Kidney epithelial cell (primary cell): ENCODE results near the gene ABCC6. TPM values are rescaled to one million over a fixed set of nuclear protein-coding genes. Genes with fewer than 3 reads are reported as not detected.

ENCODE experiments used
- DNase-seq: peaks from one replicate; pipeline ENCODE4 v3.0.0-alpha.2; 2010; ENCODE audit warnings: low read depth
- H3K27me3 ChIP-seq: 2 replicates; pipeline ENCODE4 v1.6.0; 2011; ENCODE audit warnings: low read length; ENCODE audit not compliant: control insufficient read depth, insufficient read depth
- H3K36me3 ChIP-seq: 2 replicates; pipeline ENCODE4 v1.5.1; 2011; ENCODE audit warnings: low read length; ENCODE audit not compliant: control insufficient read depth, insufficient read depth
- H3K4me3 ChIP-seq: 2 replicates; pipeline ENCODE4 v1.5.1; 2011; ENCODE audit warnings: low read depth, mild to moderate bottlenecking, control low read depth, low read length
- CTCF ChIP-seq: IDR thresholded peaks from 2 replicates; pipeline ENCODE4 v1.5.1; 2011; ENCODE audit warnings: mild to moderate bottlenecking, moderate library complexity, low read length, control low read depth, inconsistent platforms; ENCODE audit not compliant: insufficient read depth, poor library complexity, severe bottlenecking
- total RNA-seq: library from RNA; depleted of rRNA; stranded (reverse); fragments of >200 nt; gene quantifications from 2 replicates; pipeline ENCODE4 v1.2.3, GENCODE V29; 2015

The ABCC6 gene
- total RNA-seq, 1 donor from 2014 or later: 1.5 TPM

GRCh38 chr16:16124438-16124837, 98.9 kb downstream of the ABCC6 start:
- DNase-seq: no peak
- no peak for TF ChIP-seq CTCF

GRCh38 chr16:16122264-16122663, 101.0 kb downstream of the ABCC6 start:
- no peak for TF ChIP-seq CTCF
- no peaks in the 10 kb centered on the region for H3K27me3 ChIP-seq
- peaks cover 4% of the 10 kb centered on the region for H3K36me3 ChIP-seq
- no peak overlapping the region for H3K4me3 ChIP-seq
- DNase-seq: no peak

More at GRCh38 chr16:16124438-16124837, 98.9 kb downstream of the ABCC6 start:
- Histone ChIP-seq H3K36me3 (peaks cover 4% of the 10 kb centered on the region), H3K27me3 (no peaks in the 10 kb centered on the region), H3K4me3 (no peak overlapping the region)

GRCh38 chr16:16121185-16121727, 102.0 kb downstream of the ABCC6 start:
- no peak for DNase-seq
- Histone ChIP-seq H3K4me3 (no peak overlapping the region), H3K27me3 (no peaks in the 10 kb centered on the region), H3K36me3 (peaks cover 4% of the 10 kb centered on the region)
- TF ChIP-seq CTCF: no peak

GRCh38 chr16:16120382-16121184, 102.7 kb downstream of the ABCC6 start:
- no peak for DNase-seq
- no peak overlapping the region for H3K4me3 ChIP-seq
- no peak for TF ChIP-seq CTCF
- peaks cover 4% of the 10 kb centered on the region for H3K36me3 ChIP-seq
- H3K27me3 ChIP-seq: no peaks in the 10 kb centered on the region

GRCh38 chr16:16120044-16120381, 103.3 kb downstream of the ABCC6 start:
- Histone ChIP-seq H3K36me3 (peaks cover 4% of the 10 kb centered on the region), H3K4me3 (no peak overlapping the region), H3K27me3 (no peaks in the 10 kb centered on the region)
- DNase-seq: no peak
- no peak for TF ChIP-seq CTCF

GRCh38 chr16:16118337-16118736, 105.0 kb downstream of the ABCC6 start:
- H3K27me3 ChIP-seq: no peaks in the 10 kb centered on the region
- no peak overlapping the region for H3K4me3 ChIP-seq
- no peaks in the 10 kb centered on the region for H3K36me3 ChIP-seq
- no peak for TF ChIP-seq CTCF
- DNase-seq: no peak
